Measurements from ENCODE around the gene EDN2. TPM values are rescaled to one million over a fixed set of nuclear protein-coding genes. Genes with fewer than 3 reads are reported as not detected.

Gene EDN2
- total RNA-seq, 1 donor from 2014 or later = 3.5 TPM

DNA sequence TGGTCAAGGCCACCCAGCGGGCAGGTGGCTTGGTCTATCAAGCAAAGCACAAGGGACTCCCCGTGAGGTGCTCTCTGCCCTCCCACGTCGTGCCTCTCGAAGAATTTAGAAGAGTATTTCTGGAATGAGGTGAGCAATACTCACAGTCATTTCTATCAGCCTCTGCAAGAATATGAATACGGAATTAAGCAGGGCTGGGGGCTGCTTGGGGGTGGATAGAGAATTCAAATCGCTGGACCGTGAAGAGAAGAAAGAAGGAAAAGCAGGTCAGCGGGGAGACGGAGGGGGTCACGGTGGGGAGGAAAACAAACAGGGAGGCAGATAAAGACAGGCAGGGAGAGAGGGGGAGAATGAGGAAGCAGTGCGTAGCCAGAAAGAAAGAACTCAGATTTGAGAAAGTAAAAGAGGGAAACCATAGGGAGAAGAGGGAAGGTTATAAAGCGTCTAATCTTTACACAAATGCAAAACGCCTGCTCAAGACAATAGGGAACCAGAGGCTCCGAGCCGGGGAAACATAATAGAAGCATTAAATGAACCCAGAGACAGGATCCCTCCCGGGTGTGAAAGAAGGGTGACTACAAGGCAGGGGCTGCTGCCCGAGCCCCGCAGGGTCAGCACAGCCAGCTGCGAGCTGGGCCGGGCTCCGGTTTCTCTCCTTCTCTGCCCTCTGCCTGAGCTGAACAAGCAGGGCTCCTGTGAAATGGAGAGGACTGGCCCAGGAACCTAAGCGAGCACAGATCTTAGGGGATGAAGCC, 2.1 kb upstream of the EDN2 start:
- H3K4me1 Mint-ChIP-seq = peaks cover 77% of the 10 kb centered on the region
- TF ChIP-seq, protein P1, sequence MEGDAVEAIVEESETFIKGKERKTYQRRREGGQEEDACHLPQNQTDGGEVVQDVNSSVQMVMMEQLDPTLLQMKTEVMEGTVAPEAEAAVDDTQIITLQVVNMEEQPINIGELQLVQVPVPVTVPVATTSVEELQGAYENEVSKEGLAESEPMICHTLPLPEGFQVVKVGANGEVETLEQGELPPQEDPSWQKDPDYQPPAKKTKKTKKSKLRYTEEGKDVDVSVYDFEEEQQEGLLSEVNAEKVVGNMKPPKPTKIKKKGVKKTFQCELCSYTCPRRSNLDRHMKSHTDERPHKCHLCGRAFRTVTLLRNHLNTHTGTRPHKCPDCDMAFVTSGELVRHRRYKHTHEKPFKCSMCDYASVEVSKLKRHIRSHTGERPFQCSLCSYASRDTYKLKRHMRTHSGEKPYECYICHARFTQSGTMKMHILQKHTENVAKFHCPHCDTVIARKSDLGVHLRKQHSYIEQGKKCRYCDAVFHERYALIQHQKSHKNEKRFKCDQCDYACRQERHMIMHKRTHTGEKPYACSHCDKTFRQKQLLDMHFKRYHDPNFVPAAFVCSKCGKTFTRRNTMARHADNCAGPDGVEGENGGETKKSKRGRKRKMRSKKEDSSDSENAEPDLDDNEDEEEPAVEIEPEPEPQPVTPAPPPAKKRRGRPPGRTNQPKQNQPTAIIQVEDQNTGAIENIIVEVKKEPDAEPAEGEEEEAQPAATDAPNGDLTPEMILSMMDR (IDR thresholded peaks at IDR 0.05; ENCODE audit: unreplicated experiment) = no peak
- H3K27me3 Mint-ChIP-seq (ENCODE audit: low read depth) = no peaks in the 10 kb centered on the region
- H3K27ac Mint-ChIP-seq = peak overlapping the region; percentile 95
- no peaks in the 10 kb centered on the region for H3K9me3 Mint-ChIP-seq
- no peaks in the 10 kb centered on the region for H3K36me3 Mint-ChIP-seq
- DNase-seq (ENCODE audit: low spot score in 2 of 2, unreplicated experiment in 2 of 2) = no peak
- peak overlapping the region; percentile 53 for H3K4me3 Mint-ChIP-seq

DNA sequence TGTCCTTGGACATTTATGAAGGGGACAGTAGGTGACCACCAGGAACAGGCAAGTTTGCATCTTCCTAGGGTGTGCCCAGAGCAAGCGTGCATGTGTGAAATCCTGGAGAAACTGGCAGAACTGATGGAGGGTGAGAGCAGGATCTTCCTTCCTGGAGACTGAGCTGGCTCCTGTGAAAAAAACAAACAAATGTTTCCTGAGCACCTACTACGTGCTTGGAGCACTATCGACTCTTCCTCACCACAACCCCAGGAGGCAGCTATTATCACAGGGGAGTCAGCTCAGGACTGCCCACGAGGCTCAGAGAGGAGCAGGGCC, 1.5 kb upstream of the EDN2 start:
- peaks cover 77% of the 10 kb centered on the region for H3K4me1 Mint-ChIP-seq
- TF ChIP-seq, protein P1 (IDR thresholded peaks at IDR 0.05; ENCODE audit: unreplicated experiment) = no peak
- no peaks in the 10 kb centered on the region for H3K27me3 Mint-ChIP-seq (ENCODE audit: low read depth)
- H3K9me3 Mint-ChIP-seq = no peaks in the 10 kb centered on the region
- H3K27ac Mint-ChIP-seq = peak overlapping the region; percentile 95
- H3K36me3 Mint-ChIP-seq = no peaks in the 10 kb centered on the region
- DNase-seq (ENCODE audit: low spot score in 2 of 2, unreplicated experiment in 2 of 2) = no peak
- H3K4me3 Mint-ChIP-seq = peak overlapping the region; percentile 53

DNA sequence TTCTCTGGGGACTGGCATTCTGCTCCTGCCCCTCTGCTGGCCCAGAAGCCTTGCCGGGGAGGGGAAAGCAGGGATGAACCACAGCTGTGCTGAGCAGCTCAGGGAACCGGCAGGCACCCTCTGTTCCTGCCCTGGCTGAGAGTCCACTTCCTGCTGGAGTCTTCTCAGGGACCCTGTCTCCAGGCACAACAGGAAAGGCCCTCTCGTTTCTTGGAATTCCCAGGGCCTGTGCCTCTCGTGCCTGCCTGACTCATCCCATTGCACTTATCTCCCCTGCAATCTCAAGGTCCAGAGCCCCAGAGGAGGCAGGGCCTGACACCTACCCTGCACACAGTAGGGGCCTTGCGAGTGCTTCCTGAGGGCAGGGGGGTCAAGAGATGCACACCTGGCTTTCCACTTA, 1.1 kb upstream of the EDN2 start:
- H3K36me3 Mint-ChIP-seq = no peaks in the 10 kb centered on the region
- peak overlapping the region; percentile 95 for H3K27ac Mint-ChIP-seq
- DNase-seq (ENCODE audit: low spot score in 2 of 2, unreplicated experiment in 2 of 2) = no peak
- H3K4me3 Mint-ChIP-seq = no peak overlapping the region
- H3K4me1 Mint-ChIP-seq = peaks cover 77% of the 10 kb centered on the region
- TF ChIP-seq, protein P1 (IDR thresholded peaks at IDR 0.05; ENCODE audit: unreplicated experiment) = no peak
- no peaks in the 10 kb centered on the region for H3K9me3 Mint-ChIP-seq
- H3K27me3 Mint-ChIP-seq (ENCODE audit: low read depth) = no peaks in the 10 kb centered on the region

DNA sequence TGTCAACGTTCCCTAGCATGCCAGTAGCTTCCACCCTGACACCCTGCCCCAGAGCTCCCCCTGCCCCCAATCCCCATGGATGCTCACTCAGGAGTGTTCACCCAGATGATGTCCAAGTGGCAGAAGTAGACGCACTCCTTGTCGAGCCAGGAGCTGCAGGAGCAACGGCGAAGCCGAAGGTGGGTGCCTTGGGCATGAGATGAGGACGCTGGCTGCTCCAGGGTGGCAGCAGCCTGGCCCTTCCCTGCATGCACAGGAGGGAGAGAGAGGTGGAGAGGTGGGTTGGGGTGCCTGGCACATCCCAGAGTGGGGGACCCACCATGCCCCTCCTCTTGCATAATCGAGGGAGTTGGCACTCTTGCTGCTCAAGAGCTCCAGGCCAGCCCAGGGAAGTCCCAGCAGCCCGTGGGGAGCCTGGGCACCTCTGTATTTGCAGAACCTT, 502 bp downstream of the EDN2 start:
- Mint-ChIP-seq H3K36me3 (no peaks in the 10 kb centered on the region), H3K27ac (peak overlapping the region; percentile 56), H3K9me3 (no peaks in the 10 kb centered on the region), H3K4me3 (no peak overlapping the region), H3K27me3 (ENCODE audit: low read depth) (no peaks in the 10 kb centered on the region), H3K4me1 (peaks cover 76% of the 10 kb centered on the region)
- DNase-seq (ENCODE audit: low spot score in 2 of 2, unreplicated experiment in 2 of 2) = no peak
- TF ChIP-seq, protein P1 (IDR thresholded peaks at IDR 0.05; ENCODE audit: unreplicated experiment) = no peak

DNA sequence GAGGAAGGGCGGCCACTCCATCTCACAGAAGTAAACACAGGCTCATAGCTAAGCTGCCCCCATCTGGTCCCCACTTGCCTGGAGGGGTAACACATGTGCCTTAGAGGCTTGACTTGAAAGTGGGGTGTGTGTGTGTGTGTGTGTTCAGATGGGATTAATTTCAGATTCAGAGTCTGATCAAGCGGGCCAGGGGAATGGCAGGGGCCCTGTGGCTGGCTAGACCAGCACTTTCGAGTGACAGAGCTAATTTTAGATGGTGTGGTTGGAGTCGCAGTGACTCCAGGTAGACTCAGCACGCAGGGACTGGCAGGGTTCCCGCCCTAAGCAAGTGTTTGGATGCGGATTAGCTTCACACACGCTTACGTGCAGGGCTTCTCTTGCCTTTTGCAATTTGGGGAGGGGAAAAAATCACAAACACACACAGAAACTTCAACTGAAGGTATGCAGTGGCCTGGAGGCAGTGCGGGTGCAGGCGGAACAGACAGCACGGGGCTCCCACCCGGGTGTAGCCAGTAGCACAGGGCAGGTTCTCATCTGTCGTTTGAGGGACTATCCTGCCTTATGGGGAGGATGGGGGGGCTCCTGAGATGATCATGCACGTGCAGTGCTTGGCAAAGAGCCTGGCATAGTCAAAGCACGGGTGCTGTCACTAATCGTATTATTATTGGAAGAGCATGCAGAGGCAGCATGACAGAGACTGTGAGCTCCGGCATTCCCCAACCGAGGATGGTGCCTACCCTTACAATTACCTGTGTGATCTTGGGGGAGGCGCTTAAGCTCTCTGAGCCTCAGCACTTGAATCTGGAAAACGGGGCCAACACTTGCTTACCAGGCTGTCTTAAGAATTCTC, 1.3 kb downstream of the EDN2 start:
- Mint-ChIP-seq H3K27ac (peak overlapping the region; percentile 87), H3K4me1 (peaks cover 77% of the 10 kb centered on the region), H3K9me3 (no peaks in the 10 kb centered on the region), H3K36me3 (no peaks in the 10 kb centered on the region), H3K4me3 (no peak overlapping the region), H3K27me3 (ENCODE audit: low read depth) (no peaks in the 10 kb centered on the region)
- TF ChIP-seq, protein P1 (IDR thresholded peaks at IDR 0.05; ENCODE audit: unreplicated experiment) = no peak
- DNase-seq (ENCODE audit: low spot score in 2 of 2, unreplicated experiment in 2 of 2) = no peak

All from mesothelial cell of epicardium (in vitro differentiated cells).